Ovary (tissue), 9 donors: ENCODE results near the gene TMEFF1. TPM values are rescaled to one million over a fixed set of nuclear protein-coding genes. Genes with fewer than 3 reads are reported as not detected.
"Not testable (repeated sequence)": the region's sequence is repeated elsewhere in the genome, so short reads cannot be mapped to it uniquely, and the experiment has no call there.

Experiments
- DNase-seq, 5 donors: peaks; one replicate each; pipeline ENCODE4 v3.0.0-alpha.2; 2019 to 2020
- H3K27ac ChIP-seq, 2 donors: fragments of 200-600 bp; one replicate each; pipeline versions ENCODE4 v1.5.1 to v1.8.0; 2019 to 2022
- H3K27me3 ChIP-seq: fragments of 200-600 bp; one replicate; pipeline ENCODE4 v1.8.0; 2022
- H3K36me3 ChIP-seq: fragments of 200-600 bp; sonication (generic); one replicate; pipeline ENCODE4 v1.5.1; 2019
- H3K4me1 ChIP-seq: one replicate; pipeline ENCODE4 v1.8.1; 2013; ENCODE audit warnings: mild to moderate bottlenecking, moderate library complexity; ENCODE audit not compliant: insufficient read depth
- H3K4me3 ChIP-seq: fragments of 200-600 bp; sonication (generic); one replicate; pipeline ENCODE4 v1.5.1; 2017
- H3K9me3 ChIP-seq, 2 donors: fragments of 200-600 bp in 1 of 2; sonication (generic) in 1 of 2; one replicate each; pipeline versions ENCODE4 v1.5.1 to v1.8.1; 2013 to 2019; ENCODE audit warnings: mild to moderate bottlenecking in 1 of 2, moderate library complexity in 1 of 2
- CTCF ChIP-seq, 3 donors: fragments of 450-650 bp in 2 of 3; fragments of 200-600 bp in 1 of 3; IDR thresholded peaks; one replicate each; pipeline versions ENCODE4 v1.5.1 to v1.8.0; 2016 to 2022; ENCODE audit warnings: antibody characterized with exemption in 3 of 3, mild to moderate bottlenecking in 1 of 3
- EP300 ChIP-seq: sonication (generic); formaldehyde crosslinking; IDR thresholded peaks from one replicate; pipeline ENCODE4 v1.6.1; 2017; ENCODE audit warnings: antibody characterized with exemption
- POLR2A ChIP-seq: fragments of 450-650 bp; IDR thresholded peaks from one replicate; pipeline ENCODE4 v1.6.1; 2017; ENCODE audit warnings: antibody characterized with exemption, mild to moderate bottlenecking, moderate library complexity
- WGBS, 3 donors: extraction: QIAGEN DNeasy Blood & Tissue Kit in 1 of 3; methylation state at CpG; one replicate each; pipeline versions ENCODE4 v1.1.5 to v1.1.7; 2013 to 2017; 5-methylcytosine and 5-hydroxymethylcytosine counted together
- intact Hi-C, 4 donors: fragments of 100-400 bp; cut with DNase I; formaldehyde crosslinking; loops; one replicate each; pipeline versions ENCODE4 v1.11.0 to v1.15.1; 2022 to 2023
- polyA plus RNA-seq, 2 donors: library from polyadenylated mRNA; stranded (reverse); fragments of 200-250 nt in 1 of 2; fragments of 350-450 nt in 1 of 2; fragmentation: Illumina TruSeq in 1 of 2; extraction: RNeasy Lipid Tissue Mini Kit (QIAGEN cat#74804) in 1 of 2; gene quantifications; one replicate each; pipeline ENCODE4 v1.2.3, GENCODE V29; 2013 to 2014
- total RNA-seq, 7 donors: library from RNA; depleted of rRNA in 2 of 7; stranded (reverse); fragments of >200 nt in 2 of 7; fragmentation: NEBNext Ultra II Directional in 3 of 7; extraction: Animal tissue kit (Norgen Biotek cat#: 25700) in 3 of 7; gene quantifications; one replicate each; pipeline versions ENCODE4 v1.1.0 to v1.2.4, GENCODE V29; 2016 to 2023
- donor health status: DM: no; HTN: no; CAD: no; lungs with moderate emphysema.
- donor health status: DM: no; HTN: no; CAD: no.
- donor health status: Bipolar disorder and iron deficiency.
- donor health status: DM: yes; HTN: yes; CAD: no.
- donor health status: DM: no; HTN: no; CAD: no.
- donor health status: DM: yes; HTN: yes; CAD: no.

Gene TMEFF1
- total and polyA plus RNA-seq, 9 donors: 0.10 to 1.2 (median 0.76) TPM; not detected in 2

- H3K27me3 ChIP-seq: no peaks in the 10 kb centered on the region
- H3K4me1 ChIP-seq: peaks cover 2% of the 10 kb centered on the region
- intact Hi-C loops: loop anchor here in 1 of 4 donors (10.0 kb wide), 1 partner anchor 623 kb away; no protein-coding TSS in a partner anchor
- H3K9me3 ChIP-seq: no peaks in the 10 kb centered on the region
- 84 to 91% (median 89%) methylated on average over 1 of the region's 1 CpG for WGBS, 3 donors
- no peak overlapping the region for H3K27ac ChIP-seq
- H3K4me3 ChIP-seq: no peak overlapping the region
- H3K36me3 ChIP-seq: no peaks in the 10 kb centered on the region
- peak; percentile 44 to 82 (median 54) for DNase-seq
- TF ChIP-seq CTCF (IDR thresholded peaks at IDR 0.05): peak; percentile 71 to 92 (median 73)
- no peak for TF ChIP-seq EP300
- TF ChIP-seq POLR2A: no peak
Observed at GRCh38 chr9:100437860-100438805, 34.8 kb upstream of the TMEFF1 start.

- TF ChIP-seq POLR2A (no peak), CTCF (IDR thresholded peaks at IDR 0.05) (no peak), EP300 (no peak)
- peaks cover 2% of the 10 kb centered on the region for H3K4me1 ChIP-seq
- H3K9me3 ChIP-seq: no peaks in the 10 kb centered on the region
- H3K27me3 ChIP-seq: no peaks in the 10 kb centered on the region
- H3K4me3 ChIP-seq: no peak overlapping the region
- intact Hi-C loops: no loop called here
- no peaks in the 10 kb centered on the region for H3K36me3 ChIP-seq
- WGBS, 3 donors: 88 to 96% (median 95%) methylated on average over 3 of the region's 3 CpGs
- DNase-seq: no peak
- H3K27ac ChIP-seq: no peak overlapping the region
Observed at GRCh38 chr9:100440071-100440470, 32.9 kb upstream of the TMEFF1 start.

GRCh38 chr9:100440487-100440886 is 32.5 kb upstream of the TMEFF1 start:
- DNase-seq, H3K4me1 ChIP-seq, intact Hi-C loops, H3K9me3 ChIP-seq, H3K27me3 ChIP-seq, H3K27ac ChIP-seq, H3K36me3 ChIP-seq, H3K4me3 ChIP-seq: not testable (repeated sequence)
- WGBS, 3 donors: 94 to 95% (median 94%) methylated on average over 5 of the region's 5 CpGs

- Histone ChIP-seq H3K27ac (no peak overlapping the region), H3K36me3 (no peaks in the 10 kb centered on the region), H3K4me1 (peaks cover 2% of the 10 kb centered on the region), H3K27me3 (no peaks in the 10 kb centered on the region), H3K9me3 (no peaks in the 10 kb centered on the region), H3K4me3 (no peak overlapping the region)
- no peak for DNase-seq
- 19 to 41% (median 33%) methylated on average over 19 of the region's 19 CpGs for WGBS, 3 donors
- intact Hi-C loops: no loop called here
- TF ChIP-seq CTCF (IDR thresholded peaks at IDR 0.05): no peak
- no peak for TF ChIP-seq EP300
- TF ChIP-seq POLR2A: no peak
Observed at GRCh38 chr9:100441911-100442361, 31.0 kb upstream of the TMEFF1 start.
